HG03103 (cell line): ENCODE results near the gene ZBBX.

Experiments used
- ATAC-seq: cut with Tn5 transposase; IDR thresholded peaks from one replicate; pipeline ENCODE4 v1.9.1; 2021; ENCODE audit warnings: low read depth; ENCODE audit not compliant: unreplicated experiment

The ZBBX gene

GRCh38 chr3:167318996-167319615 is 61.0 kb downstream of the ZBBX start:
- no peak for ATAC-seq

GRCh38 chr3:167318306-167318705 is 61.8 kb downstream of the ZBBX start:
- ATAC-seq = no peak

GRCh38 chr3:167306319-167306718 is 73.8 kb downstream of the ZBBX start:
- ATAC-seq = no peak

- no peak for ATAC-seq
Observed at GRCh38 chr3:167305340-167305890, 74.7 kb downstream of the ZBBX start.

DNA sequence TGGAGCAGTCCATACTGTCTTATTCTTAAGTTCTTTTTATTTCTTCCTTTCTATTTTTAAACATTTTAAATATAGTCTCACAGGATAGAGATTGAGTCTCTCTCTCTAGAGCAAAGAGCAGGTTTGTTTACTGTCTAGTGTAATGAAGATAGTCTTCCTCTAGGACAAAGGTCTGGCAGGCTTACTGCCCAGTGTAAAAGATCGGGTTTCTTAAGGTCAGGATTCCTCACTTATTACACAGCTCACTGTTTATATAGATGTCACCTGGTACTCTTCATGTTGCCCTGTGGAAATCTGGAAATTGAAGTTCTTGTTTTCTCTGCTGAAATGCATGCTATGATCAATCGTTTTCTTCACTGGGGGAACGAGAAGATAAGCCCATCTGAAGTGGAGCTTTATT is 76.0 kb downstream of the ZBBX start:
- ATAC-seq = no peak

GRCh38 chr3:167302678-167303077 is 77.4 kb downstream of the ZBBX start:
- ATAC-seq = no peak

DNA sequence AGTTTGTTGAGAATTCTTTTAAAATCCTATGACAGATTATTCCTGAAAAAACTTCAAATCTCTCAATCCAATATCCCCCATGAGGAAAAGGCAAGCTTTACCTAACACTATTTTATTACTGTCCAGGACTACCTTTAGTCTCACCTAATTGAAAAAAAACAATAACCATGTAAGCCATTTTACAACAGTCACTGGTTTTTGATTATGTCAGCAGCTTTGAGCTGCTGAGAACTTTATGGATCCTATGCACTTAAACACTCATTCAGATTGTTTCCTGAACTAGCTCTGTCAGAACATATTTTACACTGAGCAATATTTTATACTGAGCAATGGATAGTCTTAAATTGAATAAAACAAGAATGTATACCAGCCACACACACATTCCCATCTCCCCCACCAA is 79.9 kb downstream of the ZBBX start:
- ATAC-seq = no peak

GRCh38 chr3:167289435-167289834 is 90.7 kb downstream of the ZBBX start:
- no peak for ATAC-seq

DNA sequence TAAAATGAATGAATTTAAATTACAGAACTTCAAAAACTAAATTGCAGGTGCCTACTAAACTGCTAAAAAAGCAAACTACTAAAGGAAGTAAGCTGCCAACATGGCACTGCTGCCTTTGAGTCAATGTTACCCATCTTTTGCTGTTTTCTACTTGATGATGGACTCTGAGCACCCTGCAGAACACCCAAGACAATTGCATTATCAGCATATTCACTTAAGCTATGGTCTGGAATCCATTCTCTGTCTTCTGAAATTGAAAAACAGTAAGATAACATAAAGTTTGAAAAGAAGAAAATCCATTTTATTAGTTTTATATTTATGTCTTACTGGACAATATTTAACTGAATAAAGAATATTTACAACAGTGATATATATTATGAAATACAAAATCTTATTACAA is 91.4 kb downstream of the ZBBX start:
- ATAC-seq = no peak

DNA sequence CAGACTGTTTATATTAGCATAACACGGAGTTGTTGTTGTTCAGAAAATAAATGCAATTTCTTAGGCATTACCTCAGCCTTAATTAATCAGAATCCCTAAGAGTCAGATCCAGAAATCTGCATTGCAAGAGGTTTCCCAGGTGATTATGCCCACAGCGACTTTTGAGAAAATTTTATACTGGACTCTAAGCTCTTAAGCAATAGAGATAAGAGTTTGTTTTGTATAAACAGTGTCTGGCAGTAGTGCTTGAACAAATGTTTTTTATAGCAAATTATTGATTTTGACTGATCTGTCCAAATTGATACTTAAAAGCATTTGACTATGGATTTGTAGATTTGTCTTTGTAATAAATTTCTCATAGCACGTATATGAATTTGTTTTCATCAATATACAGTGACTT is 92.8 kb downstream of the ZBBX start:
- ATAC-seq = no peak

GRCh38 chr3:167274141-167274874 is 105.8 kb downstream of the ZBBX start:
- no peak for ATAC-seq

- no peak for ATAC-seq
Observed at GRCh38 chr3:167253037-167253436, 127.1 kb downstream of the ZBBX start.

DNA sequence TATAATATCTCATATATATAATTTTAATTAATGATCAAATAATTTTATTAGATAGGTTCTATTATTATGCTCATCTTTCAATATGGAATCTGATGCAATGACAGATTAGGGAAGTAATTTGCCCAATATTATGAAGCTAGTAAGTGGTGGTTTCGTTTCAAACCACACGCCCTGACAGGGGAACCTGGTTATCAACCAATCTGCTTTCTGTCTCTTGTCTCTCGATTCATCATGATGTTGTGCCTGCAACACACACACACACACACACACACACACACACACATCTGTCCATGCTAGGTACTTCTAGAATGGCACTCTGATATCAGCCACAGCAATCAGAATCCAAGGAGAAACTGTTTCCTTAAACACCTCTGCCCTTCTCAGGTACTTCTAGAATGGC is 128.4 kb downstream of the ZBBX start:
- no peak for ATAC-seq

GRCh38 chr3:167246252-167246651 is 133.8 kb downstream of the ZBBX start:
- ATAC-seq = no peak

DNA sequence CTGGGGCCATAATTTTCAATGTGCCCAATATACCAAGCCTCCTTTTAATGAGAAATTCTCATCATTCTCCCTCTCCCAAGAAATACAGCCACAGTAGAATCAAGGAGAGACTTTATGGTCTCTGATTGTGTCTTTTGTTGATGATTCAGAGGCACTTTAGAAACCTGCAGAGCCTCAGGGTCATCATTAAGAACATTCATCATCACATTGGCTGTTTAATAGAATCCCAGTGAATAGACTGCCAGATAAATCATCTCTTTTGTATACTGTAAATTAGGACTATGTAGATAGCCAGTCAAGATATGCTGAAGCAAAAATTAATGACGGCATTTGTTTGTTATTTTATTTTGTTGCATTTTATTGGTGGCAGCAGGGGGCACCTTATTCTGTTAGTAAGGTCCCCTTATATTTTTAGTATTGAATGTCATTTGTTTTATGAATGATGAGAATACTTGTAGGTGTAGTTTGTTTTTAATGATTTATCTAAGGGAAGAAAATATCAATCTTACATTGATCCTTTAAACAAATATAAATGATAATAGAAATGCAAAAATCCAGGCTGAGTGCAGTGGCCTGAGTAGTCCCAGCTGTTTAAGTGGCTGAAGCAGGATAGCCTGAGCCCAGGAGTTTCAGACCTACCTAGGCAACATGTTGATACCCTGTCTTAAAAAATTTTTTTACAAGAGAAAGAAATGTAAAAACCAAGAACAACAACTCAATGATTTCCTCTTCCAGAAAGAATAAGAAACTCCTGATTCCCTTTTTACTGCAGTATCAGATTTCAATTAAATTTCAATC is 138.8 kb downstream of the ZBBX start:
- no peak for ATAC-seq

DNA sequence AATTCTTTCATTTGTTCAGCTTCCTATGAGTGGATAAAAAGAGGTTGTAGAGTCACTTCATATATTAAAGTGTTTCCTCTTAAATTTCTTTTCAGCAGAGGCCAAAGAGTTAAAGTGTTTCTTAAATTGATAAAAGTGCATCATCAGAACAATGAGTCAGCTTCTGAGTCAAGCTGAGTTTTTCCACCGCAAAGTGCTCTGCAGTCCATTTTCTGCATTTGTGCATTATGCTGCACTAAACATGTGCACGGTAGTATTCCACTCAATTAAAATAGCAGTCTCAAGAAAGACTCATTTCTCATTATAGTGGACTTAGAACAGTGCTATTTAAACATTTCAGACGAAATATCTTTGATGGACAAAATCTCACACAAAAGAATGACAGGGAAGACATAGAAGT is 152.0 kb downstream of the ZBBX start:
- no peak for ATAC-seq

DNA sequence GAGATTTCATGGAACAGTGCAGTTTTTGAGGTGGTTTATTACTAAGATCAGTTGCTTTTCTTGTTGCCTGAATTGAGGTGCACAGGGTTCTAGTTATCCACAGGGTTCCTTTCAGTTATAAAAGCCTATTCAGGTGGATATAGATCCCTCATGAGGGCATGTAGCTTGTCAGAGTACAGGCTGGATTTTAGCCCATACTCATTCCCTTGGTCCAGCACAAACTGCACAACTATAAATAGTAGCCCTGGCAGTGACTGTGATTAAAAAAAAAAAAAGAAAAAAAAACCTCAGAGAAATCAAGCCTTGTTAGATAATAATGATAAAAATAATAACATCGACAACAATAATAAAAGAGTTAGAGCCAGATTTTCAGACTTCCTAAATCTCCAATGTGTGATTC is 154.3 kb downstream of the ZBBX start:
- ATAC-seq = no peak

GRCh38 chr3:167209011-167209410 is 171.1 kb downstream of the ZBBX start:
- ATAC-seq = no peak

GRCh38 chr3:167203062-167203461 is 177.0 kb downstream of the ZBBX start:
- no peak for ATAC-seq

DNA sequence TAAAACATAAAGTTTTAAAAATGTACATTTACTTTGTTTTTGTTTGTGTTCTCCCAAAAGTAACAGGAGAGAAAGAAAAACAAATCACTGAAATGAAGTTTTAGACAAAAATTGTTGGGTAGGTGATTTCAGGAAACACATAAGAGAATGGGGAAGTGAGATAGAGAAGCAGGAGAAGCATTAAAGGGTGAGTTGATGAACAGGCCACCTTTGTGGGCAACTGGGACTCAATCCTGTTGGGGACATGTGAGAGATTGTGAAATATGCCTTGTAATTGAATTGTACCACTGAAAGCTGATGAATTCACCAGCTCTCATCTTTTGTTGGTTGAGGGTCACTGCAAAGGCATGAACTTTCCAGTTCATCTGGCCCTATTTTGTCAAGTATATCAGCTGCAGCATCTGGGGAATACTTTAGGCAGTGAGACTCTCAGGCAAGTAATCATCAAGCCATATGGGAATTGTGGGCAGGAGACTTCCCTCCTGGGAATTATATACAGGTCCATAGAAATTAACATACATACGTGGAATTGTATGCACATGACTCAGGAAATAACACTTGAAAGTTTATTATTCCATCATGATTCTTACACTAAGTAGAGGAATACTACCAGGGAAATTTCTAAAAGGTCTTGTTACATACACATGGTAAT is 181.0 kb downstream of the ZBBX start:
- ATAC-seq = no peak
